Stomach (tissue), 4 donors: ENCODE measurements around the gene KIRREL3.

ENCODE experiments used
- CTCF ChIP-seq, 7 experiments: fragments of 450-650 bp in 4 of 7; fragments of 200-600 bp in 3 of 7; sonication (generic) in 3 of 7; IDR thresholded peaks; one replicate each; pipeline ENCODE4 v1.5.1; 2016 to 2019; ENCODE audit warnings: antibody characterized with exemption in 7 of 7, control low read depth in 2 of 7, mild to moderate bottlenecking in 1 of 7
- EP300 ChIP-seq: sonication (generic); formaldehyde crosslinking; IDR thresholded peaks from one replicate; pipeline ENCODE4 v1.6.1; 2017; ENCODE audit warnings: antibody characterized with exemption
- POLR2A ChIP-seq, 4 donors: fragments of 450-650 bp; IDR thresholded peaks; one replicate each; pipeline ENCODE4 v1.6.1; 2016; ENCODE audit warnings: antibody characterized with exemption in 4 of 4, control low read depth in 2 of 4, mild to moderate bottlenecking in 1 of 4, moderate library complexity in 1 of 4
- POLR2AphosphoS5 ChIP-seq, 3 donors: sonication (generic); formaldehyde crosslinking; IDR thresholded peaks; one replicate each; pipeline ENCODE4 v1.6.1; 2016; ENCODE audit warnings: antibody characterized with exemption in 3 of 3

DNA sequence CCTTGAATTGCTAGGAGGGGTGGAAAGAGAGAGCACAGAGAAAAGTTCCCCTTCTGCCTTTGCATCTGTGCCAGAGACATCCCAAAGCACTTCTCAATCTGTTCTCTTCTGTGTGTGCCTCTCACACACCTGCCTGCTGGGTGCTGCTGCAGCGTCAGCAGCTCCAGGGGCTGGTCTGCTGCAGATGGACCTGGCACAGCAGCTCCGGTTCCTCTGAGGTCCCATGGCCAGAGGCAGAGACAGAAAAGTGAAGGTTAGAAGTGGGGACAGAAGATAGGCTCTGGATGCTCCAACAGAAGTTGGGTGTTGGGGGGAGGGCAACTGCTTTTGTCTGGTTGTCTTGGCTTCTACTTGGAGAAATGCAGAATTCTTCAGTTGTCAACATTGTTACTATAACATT lies 48.9 kb upstream of the KIRREL3 start:
- TF ChIP-seq POLR2AphosphoS5 (IDR thresholded peaks at IDR 0.05) (no peak), CTCF (IDR thresholded peaks at IDR 0.05) (no peak), EP300 (no peak), POLR2A (IDR thresholded peaks at IDR 0.05) (no peak)
